Stimulated activated CD4-positive, alpha-beta T cell treated with anti-CD3 and anti-CD28 coated beads, Interleukin-12 subunit alpha, Interleukin-12 subunit beta, amount 100 ng/mL, for 24 hours (primary cell): ENCODE measurements around the gene CCT8.
A peak's percentile ranks its signal among the peaks of the same experiment; 100 is the strongest.

ENCODE experiments used
- DNase-seq, 2 experiments: peaks; one replicate each; pipeline ENCODE4 v3.0.0-alpha.2; 2020; ENCODE audit warnings: low read depth in 2 of 2

CCT8 gene, protein sequence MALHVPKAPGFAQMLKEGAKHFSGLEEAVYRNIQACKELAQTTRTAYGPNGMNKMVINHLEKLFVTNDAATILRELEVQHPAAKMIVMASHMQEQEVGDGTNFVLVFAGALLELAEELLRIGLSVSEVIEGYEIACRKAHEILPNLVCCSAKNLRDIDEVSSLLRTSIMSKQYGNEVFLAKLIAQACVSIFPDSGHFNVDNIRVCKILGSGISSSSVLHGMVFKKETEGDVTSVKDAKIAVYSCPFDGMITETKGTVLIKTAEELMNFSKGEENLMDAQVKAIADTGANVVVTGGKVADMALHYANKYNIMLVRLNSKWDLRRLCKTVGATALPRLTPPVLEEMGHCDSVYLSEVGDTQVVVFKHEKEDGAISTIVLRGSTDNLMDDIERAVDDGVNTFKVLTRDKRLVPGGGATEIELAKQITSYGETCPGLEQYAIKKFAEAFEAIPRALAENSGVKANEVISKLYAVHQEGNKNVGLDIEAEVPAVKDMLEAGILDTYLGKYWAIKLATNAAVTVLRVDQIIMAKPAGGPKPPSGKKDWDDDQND

GRCh38 chr21:29073222-29074006 is at the start of gene CCT8:
TSS of gene CCT8 (minus strand) at chr21:29073648. CDS start at chr21:29073590, 58 bp downstream.
- peak; percentile 95 to 98 for DNase-seq

DNA sequence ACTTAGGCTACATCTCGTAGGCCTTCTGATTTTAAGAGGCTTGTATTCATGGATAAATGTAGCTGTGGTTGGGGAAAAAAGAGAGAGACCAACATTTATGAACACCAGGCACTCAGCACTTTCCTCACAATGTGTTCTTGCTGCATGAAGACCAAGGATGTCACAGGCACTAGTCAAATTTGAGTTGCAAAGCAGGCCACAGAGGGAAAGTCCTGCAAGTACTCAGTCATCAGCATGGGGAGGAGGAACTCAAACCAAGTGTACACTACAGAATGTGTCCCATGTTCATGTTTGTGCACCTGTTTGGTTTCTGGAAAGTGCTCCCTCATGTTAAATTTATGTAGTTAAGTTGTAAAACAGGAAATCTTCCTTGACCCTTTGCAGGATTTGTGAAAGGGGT is 48.3 kb upstream of the CCT8 start:
- no peak for DNase-seq

GRCh38 chr21:29117372-29117955 is 44.0 kb upstream of the CCT8 start:
- DNase-seq = no peak

DNA sequence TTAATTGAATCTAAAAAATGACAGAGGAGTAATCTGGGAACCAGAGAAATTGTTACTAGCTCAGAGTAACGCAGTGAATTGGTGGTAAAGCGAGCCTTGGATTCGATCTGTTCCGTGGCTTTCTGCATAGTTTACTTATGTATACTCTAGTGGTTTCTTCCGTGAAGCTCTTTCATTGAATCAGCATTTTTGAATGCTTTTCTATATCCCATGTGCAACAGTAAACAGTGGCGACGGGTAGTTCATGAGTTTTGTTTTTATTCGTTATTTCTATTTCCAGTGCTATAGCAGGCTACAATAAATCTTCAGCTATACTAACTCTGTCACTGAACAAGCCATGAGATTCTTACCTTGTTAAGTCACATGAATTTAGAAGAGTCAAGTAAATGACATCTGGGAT is 42.5 kb upstream of the CCT8 start:
- DNase-seq = no peak

GRCh38 chr21:29114765-29115500 is 41.5 kb upstream of the CCT8 start:
- DNase-seq = no peak

- no peak for DNase-seq
These were observed 31.8 kb upstream of the CCT8 start for GRCh38 chr21:29105218-29105617.

DNA sequence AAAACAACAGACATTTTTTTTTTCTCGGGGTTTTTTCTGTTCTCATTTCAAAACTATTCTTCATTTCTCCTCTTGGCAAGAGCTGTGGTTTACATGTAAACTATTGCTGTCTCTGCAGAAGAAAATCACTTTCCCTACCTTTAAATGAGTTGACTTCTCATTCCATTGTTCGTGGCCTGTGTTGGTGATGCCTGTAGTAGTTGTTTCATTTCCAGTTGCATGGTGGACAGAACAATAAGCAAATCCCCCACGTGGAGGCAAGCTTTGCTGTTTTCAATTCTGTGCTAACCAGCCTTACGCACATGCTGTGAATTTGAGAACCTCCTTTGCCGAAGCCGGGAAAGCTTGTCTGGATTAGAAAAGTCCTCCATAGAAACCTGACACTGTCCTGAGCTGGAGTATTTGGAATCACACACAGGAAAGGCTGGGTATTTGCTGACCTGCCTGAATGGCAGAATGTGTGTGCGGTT is 30.8 kb upstream of the CCT8 start:
- DNase-seq = no peak

GRCh38 chr21:29102791-29103257 is 29.4 kb upstream of the CCT8 start:
- no peak for DNase-seq

DNA sequence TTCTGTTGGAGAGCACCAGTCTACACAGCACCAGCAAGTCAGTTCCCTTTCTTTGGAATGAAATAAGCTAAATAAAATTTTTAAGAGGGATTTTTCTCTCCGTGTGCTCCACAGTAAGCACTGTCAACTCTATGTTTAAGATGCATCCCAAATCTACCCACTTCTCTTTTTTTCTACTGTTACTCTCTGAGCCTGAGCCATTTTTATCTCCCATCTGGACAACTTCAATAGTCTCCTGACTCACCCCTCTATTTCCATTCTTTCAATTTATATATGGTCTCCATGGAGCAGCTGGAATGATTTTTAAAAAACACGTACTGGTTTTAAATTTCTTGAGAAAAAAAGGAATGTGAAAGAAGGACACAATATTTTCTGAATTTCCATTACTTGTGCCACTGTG is 24.7 kb upstream of the CCT8 start:
- DNase-seq = no peak

DNA sequence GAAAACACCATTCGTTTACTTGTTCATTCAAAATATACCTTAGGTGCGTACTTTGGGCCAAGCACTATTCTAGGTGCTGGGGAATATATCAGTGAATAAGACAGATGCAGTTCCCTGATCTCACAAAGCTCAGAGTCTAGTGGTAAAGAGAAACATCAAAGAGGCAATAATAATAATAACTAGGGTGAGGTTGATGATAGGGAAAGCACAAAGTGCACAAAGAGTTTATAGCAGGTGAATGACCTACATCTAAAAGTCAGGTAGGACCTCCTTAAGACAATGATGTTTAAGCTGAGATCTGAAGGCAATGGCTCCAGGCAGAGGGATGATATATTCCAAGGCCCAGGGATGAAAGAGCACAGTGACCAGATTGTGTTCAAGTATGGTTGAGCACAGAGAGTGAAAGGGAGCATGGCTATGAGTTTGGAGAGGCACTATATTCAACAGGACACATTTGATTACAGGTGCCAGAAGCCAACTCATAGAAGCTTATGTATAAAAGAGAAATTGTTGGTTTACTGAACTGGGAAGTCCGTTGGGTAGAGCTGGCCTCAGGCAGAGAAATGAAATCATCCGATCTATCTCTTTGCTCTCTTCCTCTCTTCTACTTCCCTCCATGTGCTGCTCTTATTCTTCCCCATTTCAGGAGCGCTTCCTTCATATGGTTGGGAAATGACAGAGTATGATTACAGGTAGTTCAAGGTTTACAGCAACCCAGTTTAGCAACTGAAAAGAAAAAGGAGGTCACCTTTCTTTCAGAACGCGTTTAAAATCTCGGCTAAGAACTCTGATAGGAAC is 23.0 kb upstream of the CCT8 start:
- DNase-seq = no peak

DNA sequence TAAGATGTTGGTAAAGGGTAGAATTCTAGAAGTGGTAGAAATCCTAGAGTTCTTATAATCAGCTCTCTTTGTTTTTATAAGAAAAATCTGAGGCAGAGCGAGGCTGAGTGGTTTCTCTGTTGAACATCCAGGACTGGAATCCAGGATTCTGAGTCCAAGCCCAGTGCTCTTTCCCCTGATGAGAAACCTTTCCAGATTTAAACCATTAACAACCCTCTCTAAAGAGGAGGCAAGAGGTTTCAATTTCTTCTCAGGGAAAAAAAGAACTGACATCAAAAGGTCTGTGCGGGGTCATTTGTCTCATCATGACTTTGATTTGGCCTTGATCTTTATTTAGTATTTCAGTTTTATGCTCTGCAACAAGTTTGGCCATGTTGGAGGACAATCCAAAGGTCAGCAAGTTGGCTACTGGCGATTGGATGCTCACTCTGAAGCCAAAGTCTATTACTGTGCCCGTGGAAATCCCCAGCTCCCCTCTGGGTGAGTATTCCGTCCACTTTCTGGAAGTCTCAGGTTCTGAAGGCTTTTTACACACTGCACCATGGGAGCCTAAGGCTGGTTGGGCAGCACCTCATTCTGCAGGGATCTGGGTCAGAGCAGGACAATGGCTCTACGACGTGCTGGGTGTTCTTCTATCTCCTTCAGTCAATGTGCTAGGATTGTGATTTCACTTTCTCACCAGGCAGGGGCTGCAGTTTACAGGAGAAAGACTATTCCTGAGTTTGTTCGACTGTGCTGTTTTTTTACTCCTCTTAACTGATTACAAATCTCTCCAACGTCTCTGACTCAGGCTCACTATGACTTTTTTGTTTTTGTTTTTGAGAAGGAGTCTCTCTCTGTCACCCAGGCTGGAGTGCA is 18.9 kb upstream of the CCT8 start:
- DNase-seq = no peak

GRCh38 chr21:29091033-29091432 is 17.6 kb upstream of the CCT8 start:
- no peak for DNase-seq

DNA sequence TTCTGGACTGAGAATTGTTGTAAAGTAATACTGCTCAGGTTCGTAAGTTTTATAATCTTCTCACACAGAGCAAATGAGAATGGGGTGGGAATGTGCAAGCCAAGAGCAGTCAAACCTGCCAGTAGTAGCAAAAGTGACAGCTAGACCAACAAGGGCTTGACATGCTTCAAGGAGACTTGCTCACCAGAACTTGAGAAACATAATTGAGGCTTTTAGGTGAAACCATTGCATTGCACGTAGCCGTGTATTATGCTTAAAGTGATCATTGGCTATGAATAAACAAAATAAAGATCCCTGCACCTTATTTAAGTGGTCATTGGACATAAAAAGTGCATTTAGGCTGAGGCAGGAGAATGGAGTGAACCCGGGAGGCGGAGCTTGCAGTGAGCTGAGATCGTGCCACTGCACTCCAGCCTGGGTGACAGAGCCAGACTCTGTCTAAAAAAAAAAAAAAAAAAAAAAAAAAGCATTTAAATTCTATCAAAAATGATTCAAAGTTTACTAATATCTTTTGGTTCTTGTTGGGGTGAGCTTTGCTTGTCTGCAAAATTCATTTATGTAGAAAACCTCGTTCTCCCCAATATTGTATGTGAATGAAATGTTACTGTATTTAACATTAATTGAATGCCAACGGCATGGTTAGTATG is 11.8 kb upstream of the CCT8 start:
- no peak for DNase-seq

GRCh38 chr21:29084372-29084771 is 10.9 kb upstream of the CCT8 start:
- no peak for DNase-seq

GRCh38 chr21:29083306-29083705 is 9.9 kb upstream of the CCT8 start:
- no peak for DNase-seq

DNA sequence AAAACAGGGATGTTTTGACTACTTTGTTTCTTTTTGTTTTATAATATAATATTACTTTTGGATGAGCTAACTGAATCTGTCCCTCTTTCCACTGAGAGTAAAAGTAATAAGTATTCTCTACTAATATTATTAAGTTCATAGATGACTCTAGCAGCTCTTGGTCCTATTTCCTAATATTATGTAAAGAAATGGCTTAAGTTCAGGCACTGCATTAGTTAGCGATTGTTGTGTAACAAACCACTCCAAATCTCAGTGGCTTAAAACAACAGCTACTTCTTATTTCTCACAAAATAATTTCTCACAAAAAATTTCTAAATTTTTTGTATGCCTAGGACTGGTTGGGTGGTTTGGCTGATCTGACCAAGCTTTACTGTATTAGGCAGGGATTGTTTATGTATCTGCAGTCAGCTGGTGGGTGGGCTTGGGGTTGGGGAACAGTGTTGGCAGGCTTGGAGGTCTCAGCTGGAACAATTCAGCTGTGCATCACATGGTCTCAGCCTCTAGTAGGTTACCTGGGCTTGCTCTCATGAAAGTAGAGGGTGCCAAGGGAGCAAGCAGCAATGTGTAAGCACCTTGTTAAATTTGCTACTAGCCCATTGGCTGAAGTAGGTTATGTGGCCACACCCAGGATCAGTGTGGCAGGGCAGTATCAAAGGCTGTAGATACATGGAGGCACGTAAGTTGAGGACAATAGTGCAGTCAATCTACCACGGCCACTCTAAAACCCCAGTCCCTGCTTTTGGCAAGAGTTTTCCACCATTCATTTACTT is 8.8 kb upstream of the CCT8 start:
- no peak for DNase-seq

DNA sequence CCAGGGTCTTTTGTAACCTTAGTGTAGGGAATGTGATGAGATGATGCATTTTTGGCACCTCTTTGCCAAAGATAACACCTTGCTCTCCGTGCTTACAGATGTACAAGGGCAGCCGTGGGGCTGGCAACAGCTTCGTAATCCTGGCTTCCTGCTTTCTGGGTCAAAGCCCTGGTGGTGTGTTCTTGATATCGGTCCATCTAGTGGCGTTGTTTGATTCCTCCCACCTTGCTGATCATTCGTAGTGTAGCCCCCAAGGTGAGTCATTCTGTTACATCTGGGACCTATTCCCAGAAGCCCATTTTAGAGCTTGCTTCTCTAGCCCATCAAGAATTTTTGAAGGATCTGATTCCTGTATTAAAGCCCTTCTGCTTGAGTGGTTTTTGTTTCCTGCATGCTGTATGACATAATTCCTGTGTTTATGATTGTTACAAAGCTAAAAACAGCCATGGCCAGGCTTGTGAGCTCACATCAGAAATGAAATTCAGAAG is 7.0 kb upstream of the CCT8 start:
- DNase-seq = no peak
